Trophoblast cell (in vitro differentiated cells and primary cell): ENCODE data around the gene MYLK.
A peak's percentile ranks its signal among the peaks of the same experiment; 100 is the strongest.
"Not testable (repeated sequence)": the region's sequence is repeated elsewhere in the genome, so short reads cannot be mapped to it uniquely, and the experiment has no call there.

Experiments
- DNase-seq, 2 donors: peaks; one replicate each; pipeline ENCODE4 v3.0.0-alpha.2; 2016
- H2AFZ ChIP-seq: 2 replicates; pipeline ENCODE4 v1.6.1; 2013; ENCODE audit warnings: low read length, moderate library complexity, mild to moderate bottlenecking; ENCODE audit not compliant: insufficient read depth, poor library complexity
- H2AK5ac ChIP-seq: 2 replicates; pipeline ENCODE4 v1.6.1; 2013; ENCODE audit warnings: mild to moderate bottlenecking, low read length
- H2BK120ac ChIP-seq: 2 replicates; pipeline ENCODE4 v1.6.1; 2013; ENCODE audit warnings: low read length, mild to moderate bottlenecking, moderate library complexity; ENCODE audit not compliant: insufficient read depth, poor library complexity
- H2BK12ac ChIP-seq: 2 replicates; pipeline ENCODE4 v1.6.1; 2013; ENCODE audit warnings: mild to moderate bottlenecking, low read length, moderate library complexity
- H2BK5ac ChIP-seq: 2 replicates; pipeline ENCODE4 v1.6.1; 2013; ENCODE audit warnings: low read length, low read depth, moderate library complexity, mild to moderate bottlenecking; ENCODE audit not compliant: poor library complexity
- H3K14ac ChIP-seq: 2 replicates; pipeline ENCODE4 v1.6.1; 2013; ENCODE audit warnings: mild to moderate bottlenecking, low read length
- H3K18ac ChIP-seq: 2 replicates; pipeline ENCODE4 v1.6.1; 2013; ENCODE audit warnings: mild to moderate bottlenecking, low read length
- H3K23ac ChIP-seq: 2 replicates; pipeline ENCODE4 v1.6.1; 2013; ENCODE audit warnings: low read length
- H3K27ac ChIP-seq: 2 replicates; pipeline ENCODE4 v1.5.1; 2013; ENCODE audit warnings: low read depth, mild to moderate bottlenecking, inconsistent platforms, low read length, moderate library complexity
- H3K27me3 ChIP-seq: 2 replicates; pipeline ENCODE4 v1.6.1; 2013; ENCODE audit warnings: inconsistent platforms, mild to moderate bottlenecking, low read length, moderate library complexity; ENCODE audit not compliant: insufficient read depth
- H3K36me3 ChIP-seq, 2 experiments: 1 replicate in 1 of 2; 2 replicates in 1 of 2; pipeline ENCODE4 v1.6.1; 2013; ENCODE audit warnings: low read length in 2 of 2, mild to moderate bottlenecking in 2 of 2, moderate library complexity in 1 of 2; ENCODE audit not compliant: insufficient read depth in 2 of 2, control insufficient read depth in 1 of 2
- H3K4ac ChIP-seq: 2 replicates; pipeline ENCODE4 v1.6.1; 2013; ENCODE audit warnings: low read depth, mild to moderate bottlenecking, low read length, moderate library complexity
- H3K4me1 ChIP-seq, 2 experiments: 1 replicate in 1 of 2; 2 replicates in 1 of 2; pipeline ENCODE4 v1.6.1; 2013; ENCODE audit warnings: low read length in 2 of 2, mild to moderate bottlenecking in 2 of 2, moderate library complexity in 1 of 2; ENCODE audit not compliant: insufficient read depth in 2 of 2, control insufficient read depth in 1 of 2
- H3K4me2 ChIP-seq: 2 replicates; pipeline ENCODE4 v1.6.1; 2013; ENCODE audit warnings: inconsistent platforms, mild to moderate bottlenecking, low read length, moderate library complexity
- H3K4me3 ChIP-seq: 2 replicates; pipeline ENCODE4 v1.5.1; 2013; ENCODE audit warnings: mild to moderate bottlenecking, low read depth, low read length, inconsistent platforms
- H3K79me1 ChIP-seq: one replicate; pipeline ENCODE4 v1.6.1; 2013; ENCODE audit warnings: low read length
- H3K79me2 ChIP-seq: 2 replicates; pipeline ENCODE4 v1.6.1; 2013; ENCODE audit warnings: low read length, mild to moderate bottlenecking; ENCODE audit not compliant: control insufficient read depth, insufficient read depth, poor library complexity
- H3K9ac ChIP-seq: 2 replicates; pipeline ENCODE4 v1.6.1; 2013; ENCODE audit warnings: mild to moderate bottlenecking, low read length
- H3K9me3 ChIP-seq: 2 replicates; pipeline ENCODE4 v1.6.1; 2013; ENCODE audit warnings: low read depth, mild to moderate bottlenecking, control low read depth, inconsistent platforms, low read length; ENCODE audit not compliant: insufficient read depth
- H4K12ac ChIP-seq: 2 replicates; pipeline ENCODE4 v1.6.1; 2013; ENCODE audit warnings: low read depth, mild to moderate bottlenecking, low read length, moderate library complexity
- H4K8ac ChIP-seq: 2 replicates; pipeline ENCODE4 v1.6.1; 2013; ENCODE audit warnings: low read depth, mild to moderate bottlenecking, low read length, moderate library complexity
- H4K91ac ChIP-seq: one replicate; pipeline ENCODE4 v1.6.1; 2013; ENCODE audit warnings: low read depth, mild to moderate bottlenecking, low read length, moderate library complexity
- WGBS: extraction: QIAGEN DNeasy Blood & Tissue Kit; methylation state at CpG from one replicate; pipeline ENCODE4 v1.1.7; 2013; ENCODE audit warnings: missing lambda C conversion rate; ENCODE audit not compliant: insufficient read length, insufficient coverage; ENCODE audit errors: extremely low coverage; 5-methylcytosine and 5-hydroxymethylcytosine counted together

The MYLK gene

GRCh38 chr3:123602325-123602724 lies 281.8 kb downstream of the MYLK start:
- no peak overlapping the region for H3K9ac ChIP-seq
- H2BK12ac ChIP-seq, result no peak overlapping the region
- no peak overlapping the region for H3K4me3 ChIP-seq
- H3K4me2 ChIP-seq, result no peak overlapping the region
- no peak overlapping the region for H2BK5ac ChIP-seq
- H2AFZ ChIP-seq, result no peak overlapping the region
- H3K4me1 ChIP-seq, result peaks cover 9 to 13% of the 10 kb centered on the region in 2 experiments
- H4K8ac ChIP-seq, result no peak overlapping the region
- no peaks in the 10 kb centered on the region for H3K27me3 ChIP-seq
- no peak overlapping the region for H2BK120ac ChIP-seq
- H3K79me1 ChIP-seq, result peaks cover 9% of the 10 kb centered on the region
- no peak overlapping the region for H3K18ac ChIP-seq
- no peak overlapping the region for H3K27ac ChIP-seq
- H3K23ac ChIP-seq, result no peak overlapping the region
- no peaks in the 10 kb centered on the region for H3K9me3 ChIP-seq
- WGBS, result no CpG with 5 or more reads among the region's 1 CpG
- no peak overlapping the region for H4K12ac ChIP-seq
- H3K14ac ChIP-seq, result no peak overlapping the region
- DNase-seq, result peak; percentile 11 to 57
- no peak overlapping the region for H4K91ac ChIP-seq
- H3K4ac ChIP-seq, result no peak overlapping the region
- H2AK5ac ChIP-seq, result no peak overlapping the region
- H3K36me3 ChIP-seq, result peaks cover 0 to 3% of the 10 kb centered on the region in 2 experiments
- H3K79me2 ChIP-seq, result no peaks in the 10 kb centered on the region

GRCh38 chr3:123600863-123601262 lies 283.3 kb downstream of the MYLK start:
- not testable (repeated sequence) for H3K23ac ChIP-seq, H3K36me3 ChIP-seq, H2BK12ac ChIP-seq, H2AFZ ChIP-seq, H2BK5ac ChIP-seq, H3K14ac ChIP-seq, DNase-seq, H3K9me3 ChIP-seq, H3K27me3 ChIP-seq, H3K4me2 ChIP-seq, H3K4me3 ChIP-seq, H3K27ac ChIP-seq, H2AK5ac ChIP-seq, H2BK120ac ChIP-seq, H3K79me2 ChIP-seq, H3K4ac ChIP-seq, H3K18ac ChIP-seq, H3K9ac ChIP-seq, H4K12ac ChIP-seq, H4K8ac ChIP-seq, H4K91ac ChIP-seq
- Histone ChIP-seq H3K4me1 (peaks cover 17 to 21% of the 10 kb centered on the region in 2 experiments), H3K79me1 (peaks cover 14% of the 10 kb centered on the region)

GRCh38 chr3:123597561-123597960 lies 286.6 kb downstream of the MYLK start:
- no peak for DNase-seq
- H3K79me1 ChIP-seq, result peaks cover 7% of the 10 kb centered on the region
- no CpG with 5 or more reads among the region's 4 CpGs for WGBS

GRCh38 chr3:123595396-123596180 lies 288.5 kb downstream of the MYLK start:
- H3K27ac ChIP-seq, result peak overlapping the region; percentile 71
- no peak for DNase-seq
- no CpG with 5 or more reads among the region's 5 CpGs for WGBS

More at GRCh38 chr3:123597561-123597960, 286.6 kb downstream of the MYLK start:
- Histone ChIP-seq H2AFZ (no peak overlapping the region), H2BK120ac (no peak overlapping the region), H2BK5ac (no peak overlapping the region), H3K4ac (no peak overlapping the region), H4K91ac (no peak overlapping the region), H3K23ac (no peak overlapping the region), H3K9me3 (no peaks in the 10 kb centered on the region), H2AK5ac (no peak overlapping the region), H3K27me3 (no peaks in the 10 kb centered on the region), H4K12ac (no peak overlapping the region), H3K9ac (no peak overlapping the region), H4K8ac (no peak overlapping the region), H2BK12ac (no peak overlapping the region), H3K14ac (no peak overlapping the region), H3K4me3 (no peak overlapping the region), H3K4me1 (peaks cover 12 to 16% of the 10 kb centered on the region in 2 experiments), H3K4me2 (no peak overlapping the region), H3K79me2 (peaks cover 2% of the 10 kb centered on the region), H3K27ac (no peak overlapping the region), H3K36me3 (peaks cover 0 to 1% of the 10 kb centered on the region in 2 experiments), H3K18ac (no peak overlapping the region)

More at GRCh38 chr3:123595396-123596180, 288.5 kb downstream of the MYLK start:
- Histone ChIP-seq H3K27me3 (no peaks in the 10 kb centered on the region), H2AK5ac (peak overlapping the region; percentile 53), H4K91ac (peak overlapping the region; percentile 52), H2BK120ac (peak overlapping the region; percentile 81), H3K79me1 (peaks cover 13% of the 10 kb centered on the region), H3K4ac (peak overlapping the region; percentile 77), H3K9ac (no peak overlapping the region), H3K4me2 (peak overlapping the region; percentile 38), H3K14ac (peak overlapping the region; percentile 78), H3K4me3 (no peak overlapping the region), H2BK12ac (peak overlapping the region; percentile 93), H3K9me3 (peaks cover 5% of the 10 kb centered on the region), H4K12ac (no peak overlapping the region), H2BK5ac (peak overlapping the region; percentile 83), H3K4me1 (peaks cover 14 to 18% of the 10 kb centered on the region in 2 experiments), H3K79me2 (peaks cover 2% of the 10 kb centered on the region), H3K23ac (no peak overlapping the region), H4K8ac (peak overlapping the region; percentile 57), H3K36me3 (peaks cover 4 to 6% of the 10 kb centered on the region in 2 experiments), H2AFZ (no peak overlapping the region), H3K18ac (peak overlapping the region; percentile 81)
